ENCODE data around the gene KYNU. TPM values are rescaled to one million over a fixed set of nuclear protein-coding genes. Genes with fewer than 3 reads are reported as not detected.

KYNU gene
- total and polyA plus RNA-seq, 2 of the 13 experiments (the other 11 are each of a cell fraction or from before 2014, with no cell fraction given) = 21.9 to 68.6 TPM

DNA sequence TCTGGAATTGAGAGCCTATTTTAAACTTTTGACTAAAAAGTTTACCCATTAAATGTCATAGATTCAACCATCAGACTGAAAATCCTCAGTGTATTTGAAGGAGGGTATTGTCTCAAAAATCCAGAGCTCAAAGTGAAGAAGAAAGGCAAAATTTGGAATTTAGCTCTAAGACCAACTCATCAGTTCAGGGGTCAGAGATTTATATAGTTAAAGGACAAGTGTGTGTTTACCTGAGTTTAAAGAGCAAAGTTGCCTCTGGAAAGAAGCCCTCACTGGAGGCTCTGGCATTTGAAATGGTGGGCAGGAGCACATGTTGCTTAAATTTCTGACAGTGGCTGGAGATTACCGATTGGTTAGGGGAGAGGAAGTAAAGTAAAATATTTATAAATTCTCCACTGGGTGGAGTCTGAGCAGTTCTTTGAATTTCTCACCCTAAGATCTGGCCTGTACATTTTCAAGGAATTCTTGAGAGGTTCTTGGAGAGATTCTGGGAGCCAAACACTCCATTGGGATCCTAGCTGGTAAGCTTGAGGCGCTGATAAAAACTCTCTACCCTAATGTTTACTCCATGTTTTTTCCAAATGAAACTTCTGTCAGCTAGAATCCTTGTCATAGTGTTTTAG lies at the start of gene KYNU (continued):
- TF ChIP-seq, protein P1, sequence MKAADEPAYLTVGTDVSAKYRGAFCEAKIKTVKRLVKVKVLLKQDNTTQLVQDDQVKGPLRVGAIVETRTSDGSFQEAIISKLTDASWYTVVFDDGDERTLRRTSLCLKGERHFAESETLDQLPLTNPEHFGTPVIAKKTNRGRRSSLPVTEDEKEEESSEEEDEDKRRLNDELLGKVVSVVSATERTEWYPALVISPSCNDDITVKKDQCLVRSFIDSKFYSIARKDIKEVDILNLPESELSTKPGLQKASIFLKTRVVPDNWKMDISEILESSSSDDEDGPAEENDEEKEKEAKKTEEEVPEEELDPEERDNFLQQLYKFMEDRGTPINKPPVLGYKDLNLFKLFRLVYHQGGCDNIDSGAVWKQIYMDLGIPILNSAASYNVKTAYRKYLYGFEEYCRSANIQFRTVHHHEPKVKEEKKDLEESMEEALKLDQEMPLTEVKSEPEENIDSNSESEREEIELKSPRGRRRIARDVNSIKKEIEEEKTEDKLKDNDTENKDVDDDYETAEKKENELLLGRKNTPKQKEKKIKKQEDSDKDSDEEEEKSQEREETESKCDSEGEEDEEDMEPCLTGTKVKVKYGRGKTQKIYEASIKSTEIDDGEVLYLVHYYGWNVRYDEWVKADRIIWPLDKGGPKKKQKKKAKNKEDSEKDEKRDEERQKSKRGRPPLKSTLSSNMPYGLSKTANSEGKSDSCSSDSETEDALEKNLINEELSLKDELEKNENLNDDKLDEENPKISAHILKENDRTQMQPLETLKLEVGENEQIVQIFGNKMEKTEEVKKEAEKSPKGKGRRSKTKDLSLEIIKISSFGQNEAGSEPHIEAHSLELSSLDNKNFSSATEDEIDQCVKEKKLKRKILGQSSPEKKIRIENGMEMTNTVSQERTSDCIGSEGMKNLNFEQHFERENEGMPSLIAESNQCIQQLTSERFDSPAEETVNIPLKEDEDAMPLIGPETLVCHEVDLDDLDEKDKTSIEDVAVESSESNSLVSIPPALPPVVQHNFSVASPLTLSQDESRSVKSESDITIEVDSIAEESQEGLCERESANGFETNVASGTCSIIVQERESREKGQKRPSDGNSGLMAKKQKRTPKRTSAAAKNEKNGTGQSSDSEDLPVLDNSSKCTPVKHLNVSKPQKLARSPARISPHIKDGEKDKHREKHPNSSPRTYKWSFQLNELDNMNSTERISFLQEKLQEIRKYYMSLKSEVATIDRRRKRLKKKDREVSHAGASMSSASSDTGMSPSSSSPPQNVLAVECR (CRISPR knock-in tag; IDR thresholded peaks at IDR 0.05; ENCODE audit: borderline replicate concordance) = peak; percentile 49; the same call in 1 of the 2 replicates
- TF ChIP-seq ZNF749 (CRISPR knock-in tag; IDR thresholded peaks at IDR 0.05; ENCODE audit: borderline replicate concordance) (no peak), SP140L (CRISPR knock-in tag; IDR thresholded peaks at IDR 0.05; ENCODE audit: borderline replicate concordance) (peak; percentile 33; the same call in 1 of the 2 replicates), ZNF577 (CRISPR knock-in tag; IDR thresholded peaks at IDR 0.05; ENCODE audit: borderline replicate concordance, low read depth) (no peak), ZNF10 (CRISPR knock-in tag; IDR thresholded peaks at IDR 0.05; ENCODE audit: borderline replicate concordance, low read depth) (no peak), DPF2 (CRISPR knock-in tag; IDR thresholded peaks at IDR 0.05; ENCODE audit: borderline replicate concordance, low read depth) (0 out of 2 replicates have a peak, but pooled peaks have one; percentile 29), GATAD2A (CRISPR knock-in tag; IDR thresholded peaks at IDR 0.05) (peak; percentile 88), ZNF792 (CRISPR knock-in tag; IDR thresholded peaks at IDR 0.05) (0 out of 2 replicates have a peak, but pooled peaks have one; percentile 14), ZNF552 (CRISPR knock-in tag; IDR thresholded peaks at IDR 0.05; ENCODE audit: borderline replicate concordance) (no peak), SOX6 (IDR thresholded peaks at IDR 0.05) (no peak), SOX6 (CRISPR knock-in tag; IDR thresholded peaks at IDR 0.05) (peak; percentile 81), ARNTL (CRISPR knock-in tag; IDR thresholded peaks at IDR 0.05) (0 out of 2 replicates have a peak, but pooled peaks have one; percentile 40)
- TF ChIP-seq, protein P2, sequence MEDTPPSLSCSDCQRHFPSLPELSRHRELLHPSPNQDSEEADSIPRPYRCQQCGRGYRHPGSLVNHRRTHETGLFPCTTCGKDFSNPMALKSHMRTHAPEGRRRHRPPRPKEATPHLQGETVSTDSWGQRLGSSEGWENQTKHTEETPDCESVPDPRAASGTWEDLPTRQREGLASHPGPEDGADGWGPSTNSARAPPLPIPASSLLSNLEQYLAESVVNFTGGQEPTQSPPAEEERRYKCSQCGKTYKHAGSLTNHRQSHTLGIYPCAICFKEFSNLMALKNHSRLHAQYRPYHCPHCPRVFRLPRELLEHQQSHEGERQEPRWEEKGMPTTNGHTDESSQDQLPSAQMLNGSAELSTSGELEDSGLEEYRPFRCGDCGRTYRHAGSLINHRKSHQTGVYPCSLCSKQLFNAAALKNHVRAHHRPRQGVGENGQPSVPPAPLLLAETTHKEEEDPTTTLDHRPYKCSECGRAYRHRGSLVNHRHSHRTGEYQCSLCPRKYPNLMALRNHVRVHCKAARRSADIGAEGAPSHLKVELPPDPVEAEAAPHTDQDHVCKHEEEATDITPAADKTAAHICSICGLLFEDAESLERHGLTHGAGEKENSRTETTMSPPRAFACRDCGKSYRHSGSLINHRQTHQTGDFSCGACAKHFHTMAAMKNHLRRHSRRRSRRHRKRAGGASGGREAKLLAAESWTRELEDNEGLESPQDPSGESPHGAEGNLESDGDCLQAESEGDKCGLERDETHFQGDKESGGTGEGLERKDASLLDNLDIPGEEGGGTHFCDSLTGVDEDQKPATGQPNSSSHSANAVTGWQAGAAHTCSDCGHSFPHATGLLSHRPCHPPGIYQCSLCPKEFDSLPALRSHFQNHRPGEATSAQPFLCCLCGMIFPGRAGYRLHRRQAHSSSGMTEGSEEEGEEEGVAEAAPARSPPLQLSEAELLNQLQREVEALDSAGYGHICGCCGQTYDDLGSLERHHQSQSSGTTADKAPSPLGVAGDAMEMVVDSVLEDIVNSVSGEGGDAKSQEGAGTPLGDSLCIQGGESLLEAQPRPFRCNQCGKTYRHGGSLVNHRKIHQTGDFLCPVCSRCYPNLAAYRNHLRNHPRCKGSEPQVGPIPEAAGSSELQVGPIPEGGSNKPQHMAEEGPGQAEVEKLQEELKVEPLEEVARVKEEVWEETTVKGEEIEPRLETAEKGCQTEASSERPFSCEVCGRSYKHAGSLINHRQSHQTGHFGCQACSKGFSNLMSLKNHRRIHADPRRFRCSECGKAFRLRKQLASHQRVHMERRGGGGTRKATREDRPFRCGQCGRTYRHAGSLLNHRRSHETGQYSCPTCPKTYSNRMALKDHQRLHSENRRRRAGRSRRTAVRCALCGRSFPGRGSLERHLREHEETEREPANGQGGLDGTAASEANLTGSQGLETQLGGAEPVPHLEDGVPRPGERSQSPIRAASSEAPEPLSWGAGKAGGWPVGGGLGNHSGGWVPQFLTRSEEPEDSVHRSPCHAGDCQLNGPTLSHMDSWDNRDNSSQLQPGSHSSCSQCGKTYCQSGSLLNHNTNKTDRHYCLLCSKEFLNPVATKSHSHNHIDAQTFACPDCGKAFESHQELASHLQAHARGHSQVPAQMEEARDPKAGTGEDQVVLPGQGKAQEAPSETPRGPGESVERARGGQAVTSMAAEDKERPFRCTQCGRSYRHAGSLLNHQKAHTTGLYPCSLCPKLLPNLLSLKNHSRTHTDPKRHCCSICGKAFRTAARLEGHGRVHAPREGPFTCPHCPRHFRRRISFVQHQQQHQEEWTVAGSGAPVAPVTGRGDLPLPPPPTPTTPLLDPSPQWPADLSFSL (CRISPR knock-in tag; IDR thresholded peaks at IDR 0.05) = no peak
- TF ChIP-seq, protein P3, sequence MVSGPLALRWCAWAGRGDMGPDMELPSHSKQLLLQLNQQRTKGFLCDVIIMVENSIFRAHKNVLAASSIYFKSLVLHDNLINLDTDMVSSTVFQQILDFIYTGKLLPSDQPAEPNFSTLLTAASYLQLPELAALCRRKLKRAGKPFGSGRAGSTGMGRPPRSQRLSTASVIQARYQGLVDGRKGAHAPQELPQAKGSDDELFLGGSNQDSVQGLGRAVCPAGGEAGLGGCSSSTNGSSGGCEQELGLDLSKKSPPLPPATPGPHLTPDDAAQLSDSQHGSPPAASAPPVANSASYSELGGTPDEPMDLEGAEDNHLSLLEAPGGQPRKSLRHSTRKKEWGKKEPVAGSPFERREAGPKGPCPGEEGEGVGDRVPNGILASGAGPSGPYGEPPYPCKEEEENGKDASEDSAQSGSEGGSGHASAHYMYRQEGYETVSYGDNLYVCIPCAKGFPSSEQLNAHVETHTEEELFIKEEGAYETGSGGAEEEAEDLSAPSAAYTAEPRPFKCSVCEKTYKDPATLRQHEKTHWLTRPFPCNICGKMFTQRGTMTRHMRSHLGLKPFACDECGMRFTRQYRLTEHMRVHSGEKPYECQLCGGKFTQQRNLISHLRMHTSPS (CRISPR knock-in tag; IDR thresholded peaks at IDR 0.05; ENCODE audit: low read depth) = no peak
- TF ChIP-seq, protein P4, sequence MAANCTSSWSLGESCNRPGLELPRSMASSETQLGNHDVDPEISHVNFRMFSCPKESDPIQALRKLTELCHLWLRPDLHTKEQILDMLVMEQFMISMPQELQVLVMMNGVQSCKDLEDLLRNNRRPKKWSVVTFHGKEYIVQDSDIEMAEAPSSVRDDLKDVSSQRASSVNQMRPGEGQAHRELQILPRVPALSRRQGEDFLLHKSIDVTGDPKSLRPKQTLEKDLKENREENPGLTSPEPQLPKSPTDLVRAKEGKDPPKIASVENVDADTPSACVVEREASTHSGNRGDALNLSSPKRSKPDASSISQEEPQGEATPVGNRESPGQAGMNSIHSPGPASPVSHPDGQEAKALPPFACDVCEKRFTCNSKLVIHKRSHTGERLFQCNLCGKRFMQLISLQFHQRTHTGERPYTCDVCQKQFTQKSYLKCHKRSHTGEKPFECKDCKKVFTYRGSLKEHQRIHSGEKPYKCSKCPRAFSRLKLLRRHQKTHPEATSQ (CRISPR knock-in tag; IDR thresholded peaks at IDR 0.05; ENCODE audit: borderline replicate concordance) = peak; percentile 65; the same call in 1 of the 2 replicates

Data from HepG2 (cell line).